Measurements from ENCODE around the gene STXBP5. TPM values are rescaled to one million over a fixed set of nuclear protein-coding genes. Genes with fewer than 3 reads are reported as not detected.
"Not testable (repeated sequence)": the region's sequence is repeated elsewhere in the genome, so short reads cannot be mapped to it uniquely, and the experiment has no call there.

The STXBP5 gene
- total RNA-seq, 1 donor from 2014 or later: 34.8 TPM

DNA sequence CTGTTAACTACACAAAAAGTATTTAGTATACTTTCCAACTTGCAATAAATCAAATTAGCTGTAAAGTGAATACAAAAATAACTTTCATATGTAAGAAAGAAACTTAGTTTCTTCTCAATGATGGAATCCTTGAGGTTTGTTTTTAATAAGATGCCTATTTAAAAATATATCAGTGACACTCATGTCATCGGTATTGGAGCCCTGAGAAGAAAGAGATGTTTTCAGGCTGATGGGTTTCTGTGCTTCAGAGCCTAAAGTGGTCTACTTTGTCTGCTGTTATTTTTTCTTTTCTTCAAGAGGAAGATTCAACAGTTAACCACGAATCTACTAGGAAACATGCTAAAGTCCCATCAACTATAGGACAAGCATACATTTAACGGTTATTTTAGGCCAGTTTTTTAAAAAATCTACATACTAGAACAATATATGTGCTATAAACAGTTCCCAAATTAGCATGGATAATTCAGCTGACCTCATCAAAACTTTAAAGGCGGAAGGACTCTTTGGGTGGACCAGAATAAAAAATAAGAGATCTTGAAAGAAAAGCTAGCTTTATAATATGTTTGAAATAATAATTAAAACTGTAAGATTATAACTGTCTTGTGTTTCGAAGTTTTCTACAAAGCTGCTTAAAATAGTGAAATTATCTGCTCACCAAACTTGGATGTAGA is 157.2 kb downstream of the STXBP5 start:
- Mint-ChIP-seq H3K27me3 (ENCODE audit: unreplicated experiment) (no peaks in the 10 kb centered on the region), H3K9me3 (ENCODE audit: unreplicated experiment) (no peaks in the 10 kb centered on the region), H3K27ac (ENCODE audit: unreplicated experiment) (no peak overlapping the region), H3K4me1 (ENCODE audit: unreplicated experiment) (no peaks in the 10 kb centered on the region), H3K36me3 (ENCODE audit: unreplicated experiment) (peaks cover 36% of the 10 kb centered on the region), H3K4me3 (ENCODE audit: unreplicated experiment) (no peak overlapping the region)
- TF ChIP-seq, protein P1, sequence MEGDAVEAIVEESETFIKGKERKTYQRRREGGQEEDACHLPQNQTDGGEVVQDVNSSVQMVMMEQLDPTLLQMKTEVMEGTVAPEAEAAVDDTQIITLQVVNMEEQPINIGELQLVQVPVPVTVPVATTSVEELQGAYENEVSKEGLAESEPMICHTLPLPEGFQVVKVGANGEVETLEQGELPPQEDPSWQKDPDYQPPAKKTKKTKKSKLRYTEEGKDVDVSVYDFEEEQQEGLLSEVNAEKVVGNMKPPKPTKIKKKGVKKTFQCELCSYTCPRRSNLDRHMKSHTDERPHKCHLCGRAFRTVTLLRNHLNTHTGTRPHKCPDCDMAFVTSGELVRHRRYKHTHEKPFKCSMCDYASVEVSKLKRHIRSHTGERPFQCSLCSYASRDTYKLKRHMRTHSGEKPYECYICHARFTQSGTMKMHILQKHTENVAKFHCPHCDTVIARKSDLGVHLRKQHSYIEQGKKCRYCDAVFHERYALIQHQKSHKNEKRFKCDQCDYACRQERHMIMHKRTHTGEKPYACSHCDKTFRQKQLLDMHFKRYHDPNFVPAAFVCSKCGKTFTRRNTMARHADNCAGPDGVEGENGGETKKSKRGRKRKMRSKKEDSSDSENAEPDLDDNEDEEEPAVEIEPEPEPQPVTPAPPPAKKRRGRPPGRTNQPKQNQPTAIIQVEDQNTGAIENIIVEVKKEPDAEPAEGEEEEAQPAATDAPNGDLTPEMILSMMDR (IDR thresholded peaks at IDR 0.05): no peak
- DNase-seq (ENCODE audit: extremely low spot score, unreplicated experiment): no peak

DNA sequence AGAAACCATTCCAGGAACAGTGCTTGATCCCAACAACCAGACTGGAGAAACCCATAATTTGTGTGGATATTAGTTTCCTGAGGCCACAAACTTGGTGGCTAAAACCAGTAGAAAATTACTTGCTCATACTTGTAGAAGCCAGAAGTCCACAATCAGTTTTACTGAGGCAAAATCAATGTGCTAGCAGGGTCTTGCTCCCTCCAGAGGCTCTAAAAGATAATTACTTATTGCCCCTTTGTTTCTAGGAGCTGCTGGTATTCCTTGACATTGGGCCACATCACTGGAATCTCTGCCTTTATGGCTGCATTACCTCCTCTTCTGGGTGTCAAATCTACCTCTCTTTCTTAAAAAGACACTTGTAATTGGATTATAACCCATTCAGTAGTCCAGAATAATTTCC is 162.1 kb downstream of the STXBP5 start:
- no peak for DNase-seq (ENCODE audit: extremely low spot score, unreplicated experiment)
- no peaks in the 10 kb centered on the region for H3K27me3 Mint-ChIP-seq (ENCODE audit: unreplicated experiment)
- H3K9me3 Mint-ChIP-seq (ENCODE audit: unreplicated experiment): no peaks in the 10 kb centered on the region
- H3K36me3 Mint-ChIP-seq (ENCODE audit: unreplicated experiment): peaks cover 36% of the 10 kb centered on the region
- TF ChIP-seq, protein P1 (IDR thresholded peaks at IDR 0.05): no peak
- H3K4me3 Mint-ChIP-seq (ENCODE audit: unreplicated experiment): no peak overlapping the region
- H3K27ac Mint-ChIP-seq (ENCODE audit: unreplicated experiment): no peak overlapping the region
- H3K4me1 Mint-ChIP-seq (ENCODE audit: unreplicated experiment): no peaks in the 10 kb centered on the region

DNA sequence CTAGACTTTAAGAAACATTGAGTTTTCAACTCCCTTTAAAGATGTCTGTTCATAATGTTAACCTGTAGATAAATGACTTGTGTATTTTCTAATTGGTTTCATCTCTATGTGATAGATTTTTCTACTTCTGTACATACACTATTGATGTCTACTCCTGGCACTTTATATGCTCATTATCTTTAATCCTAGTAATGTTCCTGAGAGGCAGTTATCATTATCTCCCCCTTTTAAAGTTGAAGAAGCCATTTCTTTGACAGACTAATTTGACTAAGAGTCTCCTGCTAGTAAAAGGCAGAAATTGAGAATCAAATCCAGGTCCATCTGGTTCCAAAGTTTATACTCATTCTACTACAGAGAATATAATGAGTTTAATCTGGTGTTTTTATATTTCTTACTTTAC is 167.1 kb downstream of the STXBP5 start:
- peaks cover 36% of the 10 kb centered on the region for H3K36me3 Mint-ChIP-seq (ENCODE audit: unreplicated experiment)
- DNase-seq (ENCODE audit: extremely low spot score, unreplicated experiment): no peak
- TF ChIP-seq, protein P1 (IDR thresholded peaks at IDR 0.05): no peak
- H3K27ac Mint-ChIP-seq (ENCODE audit: unreplicated experiment): no peak overlapping the region
- H3K4me3 Mint-ChIP-seq (ENCODE audit: unreplicated experiment): no peak overlapping the region
- H3K27me3 Mint-ChIP-seq (ENCODE audit: unreplicated experiment): no peaks in the 10 kb centered on the region
- H3K4me1 Mint-ChIP-seq (ENCODE audit: unreplicated experiment): no peaks in the 10 kb centered on the region
- no peaks in the 10 kb centered on the region for H3K9me3 Mint-ChIP-seq (ENCODE audit: unreplicated experiment)

DNA sequence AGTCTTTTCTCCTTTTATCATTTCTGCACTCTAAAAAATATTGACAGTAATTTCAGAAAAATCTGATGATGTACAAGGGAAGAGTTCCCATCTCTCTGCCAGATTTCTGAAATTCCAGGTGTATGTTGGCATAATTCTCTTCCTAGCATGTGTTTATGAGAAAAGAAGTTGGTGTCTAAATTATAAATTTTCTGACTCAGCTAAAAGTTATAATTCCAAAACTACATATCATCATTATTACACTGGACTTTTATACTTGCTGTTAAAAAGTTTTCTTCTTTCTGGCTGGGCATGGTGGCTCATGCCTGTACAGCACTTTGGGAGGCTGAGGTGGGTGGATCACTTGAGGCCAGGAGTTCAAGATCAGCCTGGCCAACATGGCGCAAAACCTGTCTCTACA is 168.6 kb downstream of the STXBP5 start:
- no peak for DNase-seq (ENCODE audit: extremely low spot score, unreplicated experiment)
- Mint-ChIP-seq H3K4me3 (ENCODE audit: unreplicated experiment) (no peak overlapping the region), H3K27me3 (ENCODE audit: unreplicated experiment) (no peaks in the 10 kb centered on the region), H3K36me3 (ENCODE audit: unreplicated experiment) (peaks cover 35% of the 10 kb centered on the region), H3K9me3 (ENCODE audit: unreplicated experiment) (no peaks in the 10 kb centered on the region), H3K27ac (ENCODE audit: unreplicated experiment) (no peak overlapping the region), H3K4me1 (ENCODE audit: unreplicated experiment) (no peaks in the 10 kb centered on the region)
- TF ChIP-seq, protein P1 (IDR thresholded peaks at IDR 0.05): no peak

DNA sequence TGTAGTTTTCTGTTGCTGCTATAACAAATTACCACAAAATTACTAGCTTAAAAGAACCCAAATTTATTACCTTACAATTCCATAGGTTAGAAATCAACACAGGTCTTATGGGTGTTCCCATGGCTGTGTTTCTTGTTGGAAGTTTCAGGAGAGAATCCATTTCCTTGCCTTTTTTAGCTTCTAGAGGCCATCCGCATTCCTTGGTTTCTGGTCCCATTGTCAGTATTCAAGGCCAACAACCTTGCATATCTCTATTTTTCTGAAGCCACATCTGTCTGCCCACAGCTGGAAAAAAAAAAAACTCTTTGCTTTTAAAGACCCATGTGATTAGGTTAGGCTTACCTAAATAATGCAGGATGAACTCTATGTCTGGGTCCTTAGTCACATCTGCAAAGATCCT is 174.6 kb downstream of the STXBP5 start:
- Mint-ChIP-seq H3K4me1 (ENCODE audit: unreplicated experiment) (no peaks in the 10 kb centered on the region), H3K27ac (ENCODE audit: unreplicated experiment) (no peak overlapping the region), H3K27me3 (ENCODE audit: unreplicated experiment) (no peaks in the 10 kb centered on the region), H3K9me3 (ENCODE audit: unreplicated experiment) (peaks cover 6% of the 10 kb centered on the region), H3K36me3 (ENCODE audit: unreplicated experiment) (peaks cover 57% of the 10 kb centered on the region), H3K4me3 (ENCODE audit: unreplicated experiment) (no peak overlapping the region)
- DNase-seq (ENCODE audit: extremely low spot score, unreplicated experiment): no peak
- TF ChIP-seq, protein P1 (IDR thresholded peaks at IDR 0.05): no peak

DNA sequence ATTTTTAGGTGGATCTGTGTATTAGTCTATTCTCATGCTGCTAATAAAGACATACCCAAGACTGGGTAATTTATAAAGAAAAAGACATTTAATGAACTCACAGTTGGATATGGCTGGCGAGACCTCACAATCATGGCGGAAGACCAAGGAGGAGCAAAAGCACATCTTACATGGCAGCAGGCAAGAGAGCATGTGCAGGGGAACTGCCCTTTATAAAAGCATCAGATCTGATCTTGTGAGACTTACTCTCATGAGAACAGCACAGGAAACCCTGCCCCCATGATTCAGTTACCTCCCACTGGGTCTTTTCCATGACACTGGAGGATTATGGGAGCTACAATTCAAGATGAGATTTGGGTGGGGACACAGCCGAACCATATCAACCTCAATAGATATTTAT is 176.6 kb downstream of the STXBP5 start:
- not testable (repeated sequence) for H3K4me3 Mint-ChIP-seq (ENCODE audit: unreplicated experiment); DNase-seq (ENCODE audit: extremely low spot score, unreplicated experiment); H3K27me3 Mint-ChIP-seq (ENCODE audit: unreplicated experiment); H3K9me3 Mint-ChIP-seq (ENCODE audit: unreplicated experiment); H3K27ac Mint-ChIP-seq (ENCODE audit: unreplicated experiment); H3K4me1 Mint-ChIP-seq (ENCODE audit: unreplicated experiment)
- H3K36me3 Mint-ChIP-seq (ENCODE audit: unreplicated experiment): peaks cover 60% of the 10 kb centered on the region

Measured in osteocyte (in vitro differentiated cells).